LNCAP (cell line): ENCODE results near the gene CLIC5.

Source experiments
- CTCF ChIP-seq: fragments of 450-650 bp; IDR thresholded peaks from 2 replicates; pipeline ENCODE4 v1.5.1; 2017; ENCODE audit warnings: mild to moderate bottlenecking

CLIC5 gene

GRCh38 chr6:45855642-45856394, 159.8 kb downstream of the CLIC5 start:
- TF ChIP-seq CTCF = no peak

GRCh38 chr6:45854149-45854742, 161.4 kb downstream of the CLIC5 start:
- no peak for TF ChIP-seq CTCF

- no peak for TF ChIP-seq CTCF
These were observed 164.6 kb downstream of the CLIC5 start for GRCh38 chr6:45851034-45851400.

GRCh38 chr6:45850378-45851033, 165.2 kb downstream of the CLIC5 start:
- TF ChIP-seq CTCF = no peak

GRCh38 chr6:45845567-45845966, 170.1 kb downstream of the CLIC5 start:
- TF ChIP-seq CTCF = no peak

- no peak for TF ChIP-seq CTCF
These were observed 170.7 kb downstream of the CLIC5 start for GRCh38 chr6:45844986-45845385.

GRCh38 chr6:45843848-45844521, 171.7 kb downstream of the CLIC5 start:
- no peak for TF ChIP-seq CTCF
